ENCODE measurements around the gene CYB5R3.

Gene CYB5R3

DNA sequence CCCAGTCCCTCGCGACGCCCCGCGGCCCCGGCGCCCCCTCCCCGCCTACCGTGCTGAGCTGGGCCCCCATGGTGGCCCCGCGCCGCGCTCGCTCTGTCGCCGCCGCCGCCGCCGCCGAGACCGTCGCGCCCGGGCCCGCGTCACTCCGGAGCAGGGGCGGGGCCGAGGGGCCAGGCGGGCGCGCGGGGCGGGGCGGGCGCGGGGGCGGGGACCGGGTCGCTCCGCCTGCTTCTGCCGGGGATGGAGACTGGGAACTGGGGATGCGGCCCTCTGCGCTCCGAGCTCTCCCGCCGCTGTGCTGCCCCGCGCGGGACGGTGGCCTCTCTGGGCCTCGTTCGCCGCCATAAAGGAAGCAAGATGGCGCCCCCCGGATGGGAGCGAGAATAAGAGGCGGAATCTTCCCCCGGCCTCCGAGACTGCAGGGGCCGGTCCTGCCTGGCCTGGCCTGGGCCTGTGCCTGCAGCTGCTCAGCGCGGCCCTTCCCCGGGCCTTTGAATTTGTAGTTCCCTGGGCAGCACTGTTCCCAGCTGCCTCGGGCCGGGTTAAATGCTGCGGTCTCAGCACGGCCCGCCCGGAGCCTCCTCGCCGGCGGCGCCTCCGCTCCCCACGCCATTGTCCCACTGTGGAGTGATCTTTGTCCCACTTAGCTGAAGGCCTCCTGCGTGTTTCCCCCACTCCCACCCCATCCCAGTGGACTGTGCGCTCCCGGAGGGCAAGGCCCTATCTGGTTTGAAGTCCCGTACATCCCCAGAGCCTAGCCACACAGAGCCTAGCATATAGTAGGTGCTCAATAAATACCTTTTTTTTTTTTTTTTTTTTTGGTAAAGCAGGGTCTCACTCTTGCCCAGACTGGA lies at the start of gene CYB5R3:
TSS of gene CYB5R3 (minus strand) at position 147 of the 854 bp plus-strand sequence. CDS start at position 70, 77 bp downstream.
- peak; percentile 83 for DNase-seq (ENCODE audit: low read depth)

DNA sequence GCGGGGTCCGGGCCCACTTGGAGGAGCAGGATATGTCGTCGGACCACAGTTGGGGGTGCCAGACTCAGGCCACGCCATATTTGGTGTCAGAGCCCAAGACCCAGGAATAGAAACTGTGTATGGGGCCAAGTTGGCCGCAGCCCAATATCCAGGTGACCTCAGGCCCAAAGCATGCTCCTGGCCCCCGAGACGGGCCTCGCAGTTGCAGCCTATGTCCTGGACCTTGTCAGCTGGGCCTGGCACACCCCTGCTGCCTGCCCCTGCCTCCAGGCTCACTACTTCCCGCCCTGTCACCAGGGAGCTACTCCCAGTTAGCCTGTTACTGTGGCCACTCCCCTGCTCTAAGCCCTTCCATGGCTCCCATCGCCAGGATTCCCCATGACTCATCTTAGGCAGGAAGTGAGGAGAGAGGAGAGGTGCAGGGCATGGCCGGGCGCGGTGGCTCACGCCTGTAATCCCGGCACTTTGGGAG lies 48.4 kb upstream of the CYB5R3 start:
- DNase-seq (ENCODE audit: low read depth) = peak; percentile 80

DNA sequence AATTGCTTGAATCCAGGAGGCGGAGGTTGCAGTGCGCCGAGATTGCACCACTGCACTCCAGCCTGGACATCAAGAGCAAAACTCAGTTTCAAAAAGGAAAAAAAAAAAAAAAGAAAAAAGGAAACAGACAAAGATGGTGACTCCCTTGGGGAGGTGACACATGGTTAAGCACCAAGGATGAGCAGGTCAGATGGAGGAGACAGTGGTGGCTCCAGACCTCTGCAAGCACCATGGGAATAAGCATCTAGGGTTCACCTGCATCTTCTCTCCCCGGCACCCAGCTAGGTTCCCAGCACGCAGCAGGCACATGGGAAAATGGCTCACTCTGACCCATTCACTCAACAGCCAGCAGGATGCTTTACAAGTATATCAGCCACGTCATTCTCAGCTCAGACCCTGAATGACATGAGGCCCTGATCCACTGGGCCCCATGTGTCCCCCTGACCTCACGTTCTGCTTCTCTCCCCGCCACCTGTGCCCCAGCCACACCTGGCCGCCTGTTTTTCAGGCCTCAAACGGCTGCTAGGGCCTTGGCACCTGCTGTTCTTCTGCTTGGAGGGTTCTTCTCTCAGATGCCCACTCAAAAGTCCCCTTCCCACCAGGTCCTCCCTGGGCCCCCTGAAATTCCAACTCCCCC lies 47.3 kb upstream of the CYB5R3 start:
- DNase-seq (ENCODE audit: low read depth) = no peak

DNA sequence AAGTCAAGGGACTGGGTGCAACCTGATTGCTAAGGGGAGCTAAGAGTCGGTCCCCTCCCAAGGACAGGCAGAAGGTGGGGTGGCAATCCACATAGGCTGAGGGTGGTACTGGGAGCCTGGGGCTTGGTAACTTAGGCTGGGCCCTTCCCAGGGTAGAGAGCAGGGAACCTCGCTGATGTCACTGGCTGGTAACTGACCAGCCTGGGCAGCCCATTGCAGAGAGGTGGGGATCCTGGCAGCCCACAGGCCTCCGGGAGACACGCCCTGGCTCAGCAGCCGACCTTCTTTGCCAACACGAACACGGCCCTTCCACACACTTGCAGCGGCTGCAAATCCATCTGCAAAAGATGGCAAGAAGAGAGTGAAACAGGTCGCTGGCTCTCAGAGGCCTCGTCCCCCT lies 46.1 kb upstream of the CYB5R3 start:
- DNase-seq (ENCODE audit: low read depth) = no peak

DNA sequence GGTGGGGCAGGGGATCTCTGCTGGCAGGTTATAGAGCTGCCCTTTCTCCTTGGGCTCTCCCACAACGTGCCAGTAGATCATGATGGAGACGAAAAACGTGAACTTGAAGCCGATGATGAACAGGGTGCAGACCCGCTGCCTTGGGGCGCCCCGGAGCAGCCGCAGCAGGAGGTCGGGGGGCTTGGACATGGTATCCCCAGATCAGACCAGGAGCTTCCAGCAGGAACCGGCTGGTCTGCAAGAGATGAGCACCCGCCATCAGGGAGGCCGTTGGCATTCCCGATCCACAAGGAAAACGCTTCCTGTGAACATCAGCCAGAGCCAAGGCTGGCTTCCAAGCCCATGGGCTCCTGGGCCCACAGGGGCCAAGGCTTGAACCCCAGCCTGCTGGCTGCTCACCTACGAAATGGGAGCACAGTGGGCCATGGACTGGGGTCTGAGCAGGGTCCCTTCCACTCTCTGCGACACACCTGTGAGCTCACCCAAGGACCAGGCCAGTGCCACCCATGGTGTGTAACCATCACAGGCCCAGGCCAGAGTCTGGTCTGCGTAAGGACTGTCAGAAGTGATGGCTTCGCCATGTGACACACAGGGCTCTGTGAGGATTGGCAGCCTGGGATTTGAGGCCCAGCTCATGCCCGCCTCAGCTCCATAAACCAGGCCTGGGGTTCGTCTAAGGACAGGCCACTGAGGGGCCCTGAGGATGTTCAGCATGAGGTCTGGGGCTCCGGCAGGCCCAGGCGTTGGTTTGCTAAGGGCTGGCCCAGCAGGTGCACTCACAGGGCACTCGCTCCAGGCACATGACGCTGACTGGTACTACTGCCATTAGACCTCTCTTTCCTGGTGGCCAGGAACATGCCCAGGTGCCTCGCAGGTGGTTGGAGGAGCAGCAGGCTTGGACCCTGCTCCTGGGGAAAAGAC lies 44.8 kb upstream of the CYB5R3 start:
- no peak for DNase-seq (ENCODE audit: low read depth)

DNA sequence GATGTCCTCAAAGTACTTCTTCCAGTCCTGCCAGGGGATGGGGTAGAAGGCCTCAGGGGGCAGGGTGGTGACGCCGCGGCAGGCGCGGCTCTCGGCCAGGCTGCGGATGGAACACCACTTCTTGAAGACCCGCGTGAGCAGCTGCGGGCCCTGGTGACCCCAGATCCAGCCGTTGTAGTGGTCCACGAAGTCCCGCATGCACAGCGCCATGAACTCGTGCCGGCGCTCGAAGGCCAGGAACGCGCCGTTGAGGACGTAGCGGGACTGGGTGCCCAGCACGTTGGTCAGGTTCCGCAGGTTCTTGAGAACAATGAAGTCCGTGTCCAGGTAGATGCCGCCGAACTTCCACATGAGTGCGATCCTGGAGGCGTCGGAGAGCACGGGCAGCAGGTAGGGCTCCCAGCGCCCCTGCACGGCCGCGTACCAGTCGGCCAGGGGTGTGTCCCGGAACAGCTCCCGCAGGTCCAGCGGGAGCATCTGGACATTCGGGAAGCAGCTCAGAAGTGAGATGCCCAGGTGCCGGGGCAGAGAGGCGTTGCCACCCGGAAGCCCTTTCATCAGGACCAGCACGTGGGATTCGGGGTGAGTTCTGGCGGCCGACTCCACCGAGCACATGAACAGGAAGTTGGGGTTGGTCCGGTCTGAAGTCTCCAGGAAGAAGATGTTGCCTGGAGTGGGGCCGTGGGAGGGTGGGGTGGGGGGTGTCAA lies 44.0 kb upstream of the CYB5R3 start:
- DNase-seq (ENCODE audit: low read depth) = no peak

DNA sequence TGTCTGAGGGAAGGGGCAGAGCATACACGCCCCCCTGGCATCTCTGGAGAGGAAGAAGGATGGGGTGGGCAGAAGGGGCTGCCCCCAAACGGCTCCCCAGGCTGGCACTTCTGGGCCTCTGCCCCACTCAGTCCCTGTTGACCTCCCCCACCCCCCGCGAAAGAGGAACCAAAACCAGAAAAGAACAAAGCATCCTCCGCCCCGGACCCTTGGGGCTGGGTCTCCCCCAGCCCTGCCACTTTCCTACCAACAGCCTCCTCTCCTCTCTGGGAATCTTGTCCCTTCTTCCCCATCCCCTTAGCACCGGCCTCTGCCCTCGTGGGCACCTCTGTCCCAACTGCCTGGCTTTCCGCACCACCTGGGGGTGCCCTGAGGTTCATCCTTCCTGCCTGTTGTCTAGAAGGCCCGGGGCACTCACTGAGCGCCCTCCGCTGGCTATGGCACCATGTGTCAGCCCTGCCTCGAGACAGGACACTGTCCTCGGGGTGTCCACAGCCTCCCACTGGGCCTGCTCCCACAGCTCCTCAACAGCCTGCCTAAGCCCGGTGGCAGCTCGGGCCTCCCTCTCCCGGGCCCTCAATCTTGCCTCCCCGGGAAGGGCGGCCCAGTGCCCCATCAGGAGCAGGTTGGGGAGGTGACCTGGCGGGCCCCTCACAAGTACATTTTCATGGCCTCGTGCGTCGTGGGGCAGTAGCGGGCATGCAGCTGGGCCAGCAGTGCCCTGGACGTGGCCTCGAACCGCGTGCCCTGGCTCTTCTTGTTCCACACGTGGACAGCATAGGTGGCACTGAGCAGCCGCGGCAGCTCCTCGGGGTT lies 43.3 kb upstream of the CYB5R3 start:
- DNase-seq (ENCODE audit: low read depth) = no peak

DNA sequence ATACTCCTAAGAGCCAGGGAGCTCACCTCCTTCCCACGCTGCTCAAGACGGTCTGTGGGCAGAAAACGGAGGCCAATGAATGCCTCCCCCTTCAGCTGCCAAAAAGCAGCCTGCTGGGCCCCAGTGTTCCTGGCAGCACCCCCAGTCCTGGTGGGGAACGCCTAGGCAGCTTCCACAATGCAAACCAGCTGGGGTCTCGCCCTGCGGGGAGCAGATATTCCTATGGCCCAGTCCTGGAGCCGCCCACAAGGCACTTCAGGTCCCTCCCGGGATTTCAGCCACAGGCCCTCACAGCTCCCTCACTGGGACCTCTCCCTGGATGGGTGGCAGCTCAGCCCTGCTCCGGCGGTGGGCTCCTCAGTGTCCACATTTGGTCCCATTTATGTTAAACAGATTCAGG lies 42.2 kb upstream of the CYB5R3 start:
- no peak for DNase-seq (ENCODE audit: low read depth)

DNA sequence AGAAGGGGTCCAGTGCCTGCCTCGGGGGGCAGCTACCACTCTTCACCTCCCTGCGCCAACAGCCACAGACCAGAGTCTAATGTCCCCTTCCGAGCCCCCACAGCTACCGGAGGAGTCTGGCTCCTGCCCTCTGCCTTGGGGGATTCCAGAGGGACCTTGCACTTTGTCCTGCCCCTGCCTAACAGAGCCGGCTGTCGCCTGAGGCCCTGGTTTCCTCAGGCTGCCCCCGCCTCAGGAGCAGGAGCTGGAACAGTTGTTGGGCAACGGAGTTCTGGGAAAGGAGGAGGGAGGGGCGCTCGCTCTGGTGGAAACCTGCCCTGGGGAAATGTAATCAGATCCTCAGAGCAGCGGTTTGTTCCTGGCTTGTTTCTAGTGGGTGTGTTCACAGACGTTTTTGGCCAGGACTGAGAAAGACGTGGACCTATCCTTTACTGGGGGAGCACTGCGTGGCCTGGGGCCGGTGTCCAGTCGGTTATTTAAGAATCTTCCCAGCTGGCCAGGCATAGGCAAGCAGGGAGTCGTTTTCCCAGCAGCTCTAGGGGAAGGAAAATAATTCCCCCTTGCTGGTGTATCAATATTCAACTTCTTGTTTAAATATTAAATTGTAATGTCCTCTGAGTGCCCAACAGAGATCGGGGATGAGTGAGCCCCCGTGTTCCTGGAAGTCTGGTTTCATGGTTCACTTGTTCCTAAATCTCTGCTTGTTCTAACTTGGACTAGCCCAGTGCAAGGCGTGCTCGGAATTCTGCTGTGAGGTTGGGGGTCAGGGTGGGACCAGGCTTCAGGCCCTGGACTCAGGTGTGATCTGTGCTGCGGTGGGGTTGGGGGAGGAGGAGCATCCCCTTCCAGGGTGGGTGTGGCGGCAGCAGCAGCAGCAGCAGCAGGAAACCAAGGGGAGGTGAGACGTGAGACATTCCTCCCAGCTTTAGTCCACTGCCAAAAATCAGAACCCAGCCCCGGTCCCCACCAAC lies 39.3 kb upstream of the CYB5R3 start:
- DNase-seq (ENCODE audit: low read depth) = peak; percentile 92

DNA sequence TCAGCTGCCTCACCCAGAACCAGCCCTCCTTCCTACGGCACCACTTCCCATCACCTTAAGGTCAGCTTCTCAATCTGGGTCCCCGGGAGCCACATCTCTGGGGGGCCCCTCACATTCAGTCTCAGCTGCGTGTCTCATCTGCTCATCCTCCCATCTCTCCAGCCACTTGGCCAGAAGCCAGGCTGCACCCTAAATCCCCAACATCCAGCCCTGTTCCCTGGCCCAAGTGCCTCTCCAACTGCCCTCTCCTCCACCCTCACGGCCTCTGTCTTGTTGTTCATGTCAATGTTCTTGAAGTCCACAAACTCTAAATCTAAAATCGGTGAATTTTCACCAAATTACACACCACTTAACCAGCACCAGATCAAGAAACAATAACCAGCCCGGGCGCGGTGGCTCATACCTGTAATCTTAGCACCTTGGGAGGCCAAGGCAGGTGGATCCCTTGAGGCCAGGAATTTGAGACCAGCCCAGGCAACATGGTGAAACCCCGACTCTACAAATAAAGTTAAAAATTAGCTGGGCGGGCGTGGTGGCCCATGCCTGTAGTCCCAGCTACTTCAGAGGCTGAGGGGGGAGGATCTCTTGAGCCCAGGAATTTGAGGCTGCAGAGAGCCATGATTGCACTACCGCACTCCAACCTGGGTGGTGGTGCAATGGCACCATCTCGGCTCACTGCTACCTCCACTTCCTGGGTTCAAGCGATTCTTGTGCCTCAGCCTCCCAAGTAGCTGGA lies 37.7 kb upstream of the CYB5R3 start:
- no peak for DNase-seq (ENCODE audit: low read depth)

DNA sequence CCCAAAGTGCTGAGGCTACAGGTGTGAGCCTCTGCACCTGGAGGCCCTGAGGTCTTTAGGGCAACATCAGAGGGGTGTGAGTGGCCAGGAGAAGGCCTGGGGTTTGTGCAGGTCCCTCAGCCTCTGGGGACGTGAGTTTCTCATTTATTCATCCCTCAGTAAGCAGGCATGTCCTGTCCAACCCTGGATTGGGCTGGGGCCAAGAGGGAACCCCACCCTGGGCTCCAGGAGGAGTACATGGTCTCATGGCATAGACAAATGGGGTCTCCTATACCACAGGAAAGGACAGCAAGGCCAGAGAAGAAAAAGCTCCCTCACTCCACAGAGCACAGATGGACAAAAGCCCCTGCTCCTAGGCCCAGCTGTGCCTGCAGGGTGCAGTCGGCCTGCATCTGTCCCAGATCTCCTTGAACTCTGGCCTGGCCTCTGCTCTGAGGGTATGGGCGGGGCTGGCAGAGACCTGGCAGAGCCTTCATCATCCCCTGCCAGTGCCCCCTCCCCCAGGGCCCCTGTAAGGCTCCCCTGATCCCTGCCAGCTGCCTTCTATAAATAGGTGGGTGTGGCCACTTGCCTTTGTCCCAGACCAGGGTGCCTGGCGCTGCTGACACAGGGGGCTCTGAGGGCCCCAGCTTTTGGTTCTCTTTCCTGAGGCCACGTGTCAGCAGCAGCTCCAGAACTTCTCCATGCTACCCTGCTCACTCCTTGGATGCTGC lies 36.9 kb upstream of the CYB5R3 start:
- no peak for DNase-seq (ENCODE audit: low read depth)

DNA sequence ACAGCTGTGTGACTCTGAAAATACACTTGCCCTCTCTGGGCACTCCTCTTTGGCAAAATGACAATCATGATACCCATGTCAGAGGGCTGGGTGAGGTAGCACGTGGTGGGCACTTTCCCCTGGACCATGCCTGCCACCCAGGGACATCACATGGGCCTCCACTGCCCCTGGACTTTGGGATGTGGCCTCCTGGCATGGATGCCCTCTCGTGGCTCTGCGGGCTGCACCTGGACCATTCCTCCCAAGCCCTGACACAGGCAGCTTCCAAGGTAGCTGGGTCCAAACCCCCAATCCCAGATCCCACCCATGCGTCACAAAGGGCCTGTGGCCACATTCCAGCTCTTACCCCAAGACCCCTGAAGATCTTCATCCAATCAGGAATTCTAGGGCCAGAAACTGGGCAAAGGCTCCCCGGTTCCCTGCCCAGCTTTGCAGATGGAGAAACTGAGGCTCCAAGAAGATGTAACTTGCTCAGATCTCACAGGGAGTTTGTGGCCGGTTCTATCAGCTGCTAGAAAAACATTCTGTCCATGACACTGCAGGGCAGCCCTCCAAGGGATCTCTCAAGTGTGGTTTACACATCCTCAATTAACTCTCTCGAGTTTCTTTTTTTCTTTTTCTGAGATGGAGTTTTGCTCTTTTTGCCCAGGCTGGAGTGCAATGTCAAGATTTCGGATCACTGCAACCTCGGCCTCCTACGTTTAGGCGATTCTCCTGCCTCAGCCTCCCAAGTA lies 35.4 kb upstream of the CYB5R3 start:
- peak; percentile 39 for DNase-seq (ENCODE audit: low read depth)

DNA sequence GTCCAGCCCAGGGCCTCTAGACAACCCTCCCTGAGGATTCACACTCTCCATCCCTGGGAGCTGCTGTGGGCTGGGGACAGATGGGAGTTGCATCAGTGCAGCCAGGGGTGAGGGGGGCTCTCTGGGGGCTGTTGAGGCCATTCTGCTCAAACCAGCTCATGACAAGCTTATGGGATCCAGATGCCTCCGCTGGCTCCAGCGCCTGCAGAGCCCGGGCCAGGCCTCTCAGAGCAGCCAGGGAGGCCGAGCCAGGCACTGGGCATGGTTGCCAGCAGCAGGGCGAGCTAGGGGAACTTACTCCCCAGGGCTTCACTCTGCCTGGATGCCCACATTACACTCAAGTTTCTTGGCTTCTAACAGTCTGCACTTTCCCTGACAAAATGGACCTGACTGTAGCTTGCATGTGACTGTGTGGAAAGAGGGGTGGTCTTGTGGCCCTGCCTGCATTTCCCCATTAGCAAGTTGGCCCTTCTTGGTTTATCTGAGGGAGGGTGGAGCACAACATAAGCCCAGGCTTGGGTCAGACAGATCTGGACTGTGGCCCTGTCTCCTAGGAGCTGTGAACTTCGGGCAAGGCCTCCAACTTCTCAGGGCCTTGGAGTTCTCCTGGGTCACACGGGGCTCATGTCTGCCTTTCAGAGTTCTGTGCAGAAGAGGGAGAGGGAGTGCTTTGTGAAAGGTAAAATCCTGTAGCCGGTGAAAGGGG lies 34.5 kb upstream of the CYB5R3 start:
- no peak for DNase-seq (ENCODE audit: low read depth)

DNA sequence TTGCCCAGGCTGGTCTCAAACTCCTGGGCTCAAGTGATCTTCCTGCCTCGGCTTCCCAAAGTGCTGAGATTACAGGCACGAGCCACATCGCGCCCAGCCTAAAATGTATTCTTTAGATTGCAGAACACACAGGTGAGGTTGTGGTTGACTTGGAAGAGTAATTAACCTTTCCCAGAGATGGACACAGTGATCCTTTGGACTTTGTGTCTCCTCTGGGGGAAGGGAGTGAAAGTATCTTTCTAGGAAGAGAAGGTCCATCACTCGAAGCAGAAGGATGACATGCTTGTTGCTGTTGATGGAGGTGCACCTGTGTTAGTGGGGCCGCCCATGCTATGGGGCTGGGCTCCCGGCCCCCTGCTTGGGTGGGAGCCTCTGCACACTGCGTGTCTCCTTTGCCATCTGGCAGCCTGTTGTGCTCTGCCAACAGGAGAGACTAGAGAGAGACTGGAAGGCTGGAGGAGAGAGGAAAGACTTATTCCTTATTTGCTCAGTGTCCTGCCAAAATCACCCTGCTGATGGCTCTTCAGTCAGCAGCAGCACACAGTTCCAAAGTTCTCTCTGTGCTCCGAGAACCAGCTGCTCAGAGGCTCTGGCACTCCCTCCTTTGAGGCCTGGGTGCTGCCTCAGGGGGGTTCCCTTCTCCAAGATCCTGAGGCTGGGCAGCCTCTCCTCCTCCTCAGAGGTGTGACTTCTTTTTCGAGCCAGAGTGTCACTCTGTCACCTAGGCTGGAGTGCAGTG lies 33.1 kb upstream of the CYB5R3 start:
- DNase-seq (ENCODE audit: low read depth) = no peak

DNA sequence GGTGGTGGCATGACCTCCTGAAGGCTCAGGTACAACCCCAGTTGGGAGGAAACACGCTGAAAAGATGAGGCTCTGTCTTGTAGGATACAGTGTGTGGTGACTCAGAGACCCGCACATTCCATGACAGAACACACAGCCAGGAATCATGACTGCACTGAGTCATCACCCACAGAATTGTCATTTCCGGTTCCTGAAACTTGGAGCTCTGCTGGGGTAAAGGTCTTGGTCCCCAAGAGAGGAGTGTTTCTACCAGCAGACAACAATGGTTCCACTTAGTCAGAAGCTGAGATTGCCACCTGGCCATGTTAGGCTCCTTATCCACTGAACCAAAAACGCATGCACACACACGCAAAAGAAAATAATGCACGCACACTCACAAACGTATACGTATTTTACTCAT lies 31.5 kb upstream of the CYB5R3 start:
- DNase-seq (ENCODE audit: low read depth) = peak; percentile 96

DNA sequence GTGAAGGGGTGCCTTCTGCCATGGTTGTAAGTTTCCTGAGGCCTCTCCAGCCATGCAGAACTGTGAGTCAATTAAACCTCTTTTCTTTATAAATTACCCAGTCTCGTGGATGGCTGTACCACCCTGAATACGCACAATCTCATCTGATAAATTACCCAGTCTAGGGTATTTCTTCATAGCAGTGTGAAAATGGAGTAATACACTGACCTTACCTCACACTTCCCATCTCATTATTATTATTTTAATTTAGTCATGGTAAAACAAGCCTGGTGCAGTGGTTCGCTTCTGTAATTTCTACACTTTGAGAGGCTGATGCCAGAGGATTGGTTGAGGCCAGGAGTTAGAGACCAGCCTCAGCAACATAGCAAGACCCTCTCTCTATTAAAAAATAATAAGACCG lies 30.5 kb upstream of the CYB5R3 start:
- no peak for DNase-seq (ENCODE audit: low read depth)
